NAMALWA (cell line): ENCODE measurements around the gene GNB4.
A peak's percentile ranks its signal among the peaks of the same experiment; 100 is the strongest.

Experiments
- DNase-seq: peaks from one replicate; pipeline ENCODE4 v3.0.0-alpha.2; 2015; ENCODE audit warnings: low spot score

GNB4 gene

GRCh38 chr3:179432451-179432850, 18.8 kb downstream of the GNB4 start:
- no peak for DNase-seq

GRCh38 chr3:179432021-179432420, 19.2 kb downstream of the GNB4 start:
- DNase-seq = peak; percentile 69

GRCh38 chr3:179430277-179430870, 20.9 kb downstream of the GNB4 start:
- no peak for DNase-seq

- no peak for DNase-seq
Measured at GRCh38 chr3:179428876-179429548, 22.3 kb downstream of the GNB4 start.

GRCh38 chr3:179425075-179425474, 26.2 kb downstream of the GNB4 start:
- no peak for DNase-seq

GRCh38 chr3:179421500-179421899, 29.8 kb downstream of the GNB4 start:
- peak; percentile 32 for DNase-seq

- DNase-seq = no peak
Measured at GRCh38 chr3:179418610-179419009, 32.7 kb downstream of the GNB4 start.

GRCh38 chr3:179416681-179417080, 34.6 kb downstream of the GNB4 start:
- DNase-seq = no peak

- DNase-seq = no peak
Measured at GRCh38 chr3:179415377-179415776, 35.9 kb downstream of the GNB4 start.

- no peak for DNase-seq
Measured at GRCh38 chr3:179414804-179415203, 36.5 kb downstream of the GNB4 start.

GRCh38 chr3:179410999-179411398, 40.3 kb downstream of the GNB4 start:
- no peak for DNase-seq

GRCh38 chr3:179410331-179410730, 40.9 kb downstream of the GNB4 start:
- DNase-seq = peak; percentile 30

- DNase-seq = no peak
Measured at GRCh38 chr3:179404307-179404706, 47.0 kb downstream of the GNB4 start.

- no peak for DNase-seq
Measured at GRCh38 chr3:179402963-179403362, 48.3 kb downstream of the GNB4 start.

GRCh38 chr3:179401561-179401960, 49.7 kb downstream of the GNB4 start:
- DNase-seq = no peak

- no peak for DNase-seq
Measured at GRCh38 chr3:179398574-179399231, 52.6 kb downstream of the GNB4 start.

GRCh38 chr3:179391906-179392305, 59.4 kb downstream of the GNB4 start:
- no peak for DNase-seq

GRCh38 chr3:179376474-179376873, 74.8 kb downstream of the GNB4 start:
- DNase-seq = no peak

- no peak for DNase-seq
Measured at GRCh38 chr3:179375091-179375999, 75.9 kb downstream of the GNB4 start.

GRCh38 chr3:179373938-179374337, 77.3 kb downstream of the GNB4 start:
- peak; percentile 35 for DNase-seq

GRCh38 chr3:179369621-179370020, 81.6 kb downstream of the GNB4 start:
- DNase-seq = no peak

- DNase-seq = no peak
Measured at GRCh38 chr3:179363332-179363731, 87.9 kb downstream of the GNB4 start.
